NCI-H187 treated with DMSO at 0.1 percent for 48 hours (cell line): Measurements from ENCODE around the gene PLXNA2.
A peak's percentile ranks its signal among the peaks of the same experiment; 100 is the strongest.

Experiments
- DNase-seq: peaks from one replicate; lab custom pipeline; 2025; lab: John Stamatoyannopoulos, UW

PLXNA2 gene

GRCh38 chr1:208203848-208204609 is 40.2 kb downstream of the PLXNA2 start:
- DNase-seq, result no peak

- no peak for DNase-seq
Observed at GRCh38 chr1:208203127-208203847, 40.9 kb downstream of the PLXNA2 start.

- no peak for DNase-seq
Observed at GRCh38 chr1:208202333-208202995, 41.7 kb downstream of the PLXNA2 start.

- no peak for DNase-seq
Observed at GRCh38 chr1:208201229-208201628, 43.0 kb downstream of the PLXNA2 start.

- no peak for DNase-seq
Observed at GRCh38 chr1:208200116-208200515, 44.1 kb downstream of the PLXNA2 start.

- DNase-seq, result no peak
Observed at GRCh38 chr1:208198236-208198635, 45.9 kb downstream of the PLXNA2 start.

GRCh38 chr1:208194944-208195343 is 49.2 kb downstream of the PLXNA2 start:
- DNase-seq, result no peak

- DNase-seq, result no peak
Observed at GRCh38 chr1:208192995-208193394, 51.2 kb downstream of the PLXNA2 start.

- no peak for DNase-seq
Observed at GRCh38 chr1:208190784-208191183, 53.4 kb downstream of the PLXNA2 start.

- no peak for DNase-seq
Observed at GRCh38 chr1:208189716-208190115, 54.5 kb downstream of the PLXNA2 start.

- DNase-seq, result peak; percentile 71
Observed at GRCh38 chr1:208189183-208189582, 55.0 kb downstream of the PLXNA2 start.

- DNase-seq, result no peak
Observed at GRCh38 chr1:208188607-208189006, 55.6 kb downstream of the PLXNA2 start.

- no peak for DNase-seq
Observed at GRCh38 chr1:208187499-208188041, 56.6 kb downstream of the PLXNA2 start.

GRCh38 chr1:208185801-208186231 is 58.4 kb downstream of the PLXNA2 start:
- no peak for DNase-seq

- DNase-seq, result no peak
Observed at GRCh38 chr1:208184966-208185654, 59.1 kb downstream of the PLXNA2 start.

GRCh38 chr1:208183977-208184911 is 59.9 kb downstream of the PLXNA2 start:
- peak; percentile 38 for DNase-seq

GRCh38 chr1:208182880-208183645 is 61.1 kb downstream of the PLXNA2 start:
- no peak for DNase-seq

- DNase-seq, result no peak
Observed at GRCh38 chr1:208181364-208181763, 62.8 kb downstream of the PLXNA2 start.

- DNase-seq, result no peak
Observed at GRCh38 chr1:208180421-208180820, 63.8 kb downstream of the PLXNA2 start.

- no peak for DNase-seq
Observed at GRCh38 chr1:208179961-208180409, 64.2 kb downstream of the PLXNA2 start.
